ENCODE data around the gene INS. TPM values are rescaled to one million over a fixed set of nuclear protein-coding genes. Genes with fewer than 3 reads are reported as not detected.

The INS gene
- total RNA-seq, 2 donors from 2014 or later = not detected

- Histone ChIP-seq H3K27me3 (replicated peaks; ENCODE audit: insufficient read depth) (peaks cover 6% of the 10 kb centered on the region), H3K4me1 (replicated peaks) (no peaks in the 10 kb centered on the region), H3K4me3 (no peak overlapping the region), H3K36me3 (no peaks in the 10 kb centered on the region), H3K9me3 (no peaks in the 10 kb centered on the region), H3K27ac (no peak overlapping the region)
- intact Hi-C loops (cut with DNase I) = no loop called here
- WGBS = 99% methylated on average over 7 of the region's 7 CpGs
- no peak for DNase-seq (ENCODE audit: low spot score)
- no peak for TF ChIP-seq CTCF (IDR thresholded peaks at IDR 0.05)
- TF ChIP-seq POLR2A (IDR thresholded peaks at IDR 0.05) = no peak
- no peak for TF ChIP-seq POLR2AphosphoS5 (IDR thresholded peaks at IDR 0.05)
Measured at GRCh38 chr11:2187280-2187707, 26.3 kb upstream of the INS start.

DNA sequence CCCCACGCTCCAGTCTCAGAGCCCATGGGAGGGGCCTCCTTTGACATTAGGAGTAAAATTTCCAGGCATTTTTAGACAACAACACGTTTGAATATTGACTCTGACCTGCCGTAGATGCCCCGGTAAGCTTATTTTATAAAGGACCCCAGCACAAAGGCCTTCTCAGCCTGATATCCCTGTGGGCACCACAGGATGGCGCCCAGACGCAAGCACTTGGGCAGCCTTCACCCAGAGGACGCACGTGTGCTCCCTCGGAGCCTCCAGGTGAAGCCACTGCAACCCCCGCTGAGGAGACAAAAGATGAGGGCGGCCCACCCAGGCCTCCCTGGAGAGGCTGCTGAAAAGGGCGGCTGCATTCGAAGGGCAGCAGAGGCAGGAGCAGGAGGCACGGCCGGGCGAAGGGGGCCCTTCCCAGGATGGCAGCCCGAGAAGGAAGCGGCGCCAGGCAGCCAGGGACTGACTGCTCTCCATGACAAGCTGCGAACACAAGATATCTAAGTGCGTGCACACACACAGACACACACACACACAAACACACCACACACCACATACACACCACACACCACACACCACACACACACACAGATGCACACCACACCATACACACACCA lies 25.8 kb upstream of the INS start:
- WGBS = 26% methylated on average over 13 of the region's 21 CpGs
- no peak for DNase-seq (ENCODE audit: low spot score)
- intact Hi-C loops (cut with DNase I) = no loop called here
- no peak overlapping the region for H3K4me3 ChIP-seq
- peaks cover 6% of the 10 kb centered on the region for H3K27me3 ChIP-seq (replicated peaks; ENCODE audit: insufficient read depth)
- H3K27ac ChIP-seq = no peak overlapping the region
- no peaks in the 10 kb centered on the region for H3K9me3 ChIP-seq
- no peak for TF ChIP-seq POLR2AphosphoS5 (IDR thresholded peaks at IDR 0.05)
- peak in 3 of 4 experiments; percentile 19 to 52 (median 49) for TF ChIP-seq CTCF (IDR thresholded peaks at IDR 0.05)
- no peak for TF ChIP-seq POLR2A (IDR thresholded peaks at IDR 0.05)
- H3K36me3 ChIP-seq = no peaks in the 10 kb centered on the region
- H3K4me1 ChIP-seq (replicated peaks) = no peaks in the 10 kb centered on the region

- H3K36me3 ChIP-seq = no peaks in the 10 kb centered on the region
- H3K4me1 ChIP-seq (replicated peaks) = no peaks in the 10 kb centered on the region
- intact Hi-C loops (cut with DNase I) = no loop called here
- no peak overlapping the region for H3K4me3 ChIP-seq
- no peaks in the 10 kb centered on the region for H3K9me3 ChIP-seq
- 62% methylated on average over 23 of the region's 23 CpGs for WGBS
- TF ChIP-seq CTCF (IDR thresholded peaks at IDR 0.05) = no peak
- TF ChIP-seq POLR2AphosphoS5 (IDR thresholded peaks at IDR 0.05) = no peak
- TF ChIP-seq POLR2A (IDR thresholded peaks at IDR 0.05) = no peak
- peaks cover 6% of the 10 kb centered on the region for H3K27me3 ChIP-seq (replicated peaks; ENCODE audit: insufficient read depth)
- no peak for DNase-seq (ENCODE audit: low spot score)
- H3K27ac ChIP-seq = no peak overlapping the region
Measured at GRCh38 chr11:2185324-2186085, 24.5 kb upstream of the INS start.

- no peak for DNase-seq (ENCODE audit: low spot score)
- TF ChIP-seq CTCF (IDR thresholded peaks at IDR 0.05) (no peak), POLR2AphosphoS5 (IDR thresholded peaks at IDR 0.05) (no peak), POLR2A (IDR thresholded peaks at IDR 0.05) (no peak)
Measured at GRCh38 chr11:2182692-2183474, 21.9 kb upstream of the INS start.

More at GRCh38 chr11:2182692-2183474, 21.9 kb upstream of the INS start:
- Histone ChIP-seq H3K27ac (no peak overlapping the region), H3K4me1 (replicated peaks) (no peaks in the 10 kb centered on the region), H3K27me3 (replicated peaks; ENCODE audit: insufficient read depth) (peaks cover 3% of the 10 kb centered on the region), H3K4me3 (no peak overlapping the region), H3K36me3 (no peaks in the 10 kb centered on the region), H3K9me3 (no peaks in the 10 kb centered on the region)
- WGBS = 83% methylated on average over 20 of the region's 20 CpGs
- intact Hi-C loops (cut with DNase I) = no loop called here

Data from prostate gland (tissue), 2 donors.